H9 (cell line): Measurements from ENCODE around the gene AFG1L. TPM values are rescaled to one million over a fixed set of nuclear protein-coding genes. Genes with fewer than 3 reads are reported as not detected.

Source experiments
- DNase-seq: peaks from one replicate; pipeline ENCODE4 v3.0.0-alpha.2; 2017
- H2AFZ ChIP-seq: one replicate; pipeline ENCODE4 v1.6.1; 2013; ENCODE audit warnings: mild to moderate bottlenecking, low read length, control low read depth, moderate library complexity
- H2AK5ac ChIP-seq: 2 replicates; pipeline ENCODE4 v1.6.1; 2013; ENCODE audit warnings: low read length, control low read depth, mixed read lengths; ENCODE audit not compliant: insufficient read length
- H2BK120ac ChIP-seq: one replicate; pipeline ENCODE4 v1.6.1; 2013; ENCODE audit warnings: low read depth, mild to moderate bottlenecking, low read length, control low read depth, inconsistent platforms; ENCODE audit not compliant: poor library complexity, severe bottlenecking
- H2BK12ac ChIP-seq: 2 replicates; pipeline ENCODE4 v1.6.1; 2013; ENCODE audit warnings: low read length, control low read depth, mixed read lengths, low read depth; ENCODE audit not compliant: insufficient read length
- H2BK15ac ChIP-seq: 2 replicates; pipeline ENCODE4 v1.6.1; 2013; ENCODE audit warnings: low read depth, low read length, control low read depth
- H2BK20ac ChIP-seq: one replicate; pipeline ENCODE4 v1.6.1; 2013; ENCODE audit warnings: low read depth, mild to moderate bottlenecking, low read length, control low read depth, inconsistent platforms; ENCODE audit not compliant: poor library complexity, severe bottlenecking
- H2BK5ac ChIP-seq: 2 replicates; pipeline ENCODE4 v1.6.1; 2013; ENCODE audit warnings: low read length, control low read depth, mixed read lengths; ENCODE audit not compliant: insufficient read length
- H3K14ac ChIP-seq: 2 replicates; pipeline ENCODE4 v1.6.1; 2013; ENCODE audit warnings: low read length, control low read depth; ENCODE audit not compliant: insufficient read depth
- H3K18ac ChIP-seq: 2 replicates; pipeline ENCODE4 v1.6.1; 2013; ENCODE audit warnings: low read depth, mild to moderate bottlenecking, mixed read lengths, low read length, control low read depth; ENCODE audit not compliant: insufficient read length
- H3K23ac ChIP-seq: 2 replicates; pipeline ENCODE4 v1.6.1; 2013; ENCODE audit warnings: low read length, control low read depth, mixed read lengths, low read depth; ENCODE audit not compliant: insufficient read length
- H3K23me2 ChIP-seq: 2 replicates; pipeline ENCODE4 v1.6.1; 2013; ENCODE audit warnings: low read depth, mild to moderate bottlenecking, mixed read lengths, low read length, control low read depth; ENCODE audit not compliant: insufficient read length, poor library complexity, severe bottlenecking
- H3K27ac ChIP-seq: 2 replicates; pipeline ENCODE4 v1.5.1; 2013; ENCODE audit warnings: low read length, control low read depth, mixed read lengths, low read depth; ENCODE audit not compliant: insufficient read length
- H3K27me3 ChIP-seq: 2 replicates; pipeline ENCODE4 v1.6.1; 2013; ENCODE audit warnings: low read length, control low read depth, inconsistent platforms; ENCODE audit not compliant: insufficient read depth
- H3K4ac ChIP-seq: 2 replicates; pipeline ENCODE4 v1.6.1; 2013; ENCODE audit warnings: low read depth, mild to moderate bottlenecking, control low read depth, inconsistent platforms, low read length, moderate library complexity
- H3K4me1 ChIP-seq: 2 replicates; pipeline ENCODE4 v1.6.1; 2013; ENCODE audit warnings: low read length, control low read depth, inconsistent platforms; ENCODE audit not compliant: insufficient read depth
- H3K4me2 ChIP-seq: 2 replicates; pipeline ENCODE4 v1.6.1; 2013; ENCODE audit warnings: low read length, control low read depth, mixed read lengths; ENCODE audit not compliant: insufficient read length, insufficient read depth
- H3K56ac ChIP-seq: 2 replicates; pipeline ENCODE4 v1.6.1; 2013; ENCODE audit warnings: low read depth, mild to moderate bottlenecking, mixed read lengths, low read length, control low read depth; ENCODE audit not compliant: insufficient read length
- H3K79me1 ChIP-seq: 2 replicates; pipeline ENCODE4 v1.6.1; 2013; ENCODE audit warnings: low read depth, mild to moderate bottlenecking, moderate library complexity, low read length, control low read depth, inconsistent platforms; ENCODE audit not compliant: insufficient read depth, poor library complexity, severe bottlenecking
- H3K79me2 ChIP-seq: 2 replicates; pipeline ENCODE4 v1.6.1; 2013; ENCODE audit warnings: low read length, control low read depth, inconsistent platforms; ENCODE audit not compliant: insufficient read depth
- H3K9ac ChIP-seq: 2 replicates; pipeline ENCODE4 v1.6.1; 2013; ENCODE audit warnings: low read length, control low read depth, mixed read lengths; ENCODE audit not compliant: insufficient read length; ENCODE audit errors: extremely low read depth
- H3K9me3 ChIP-seq: one replicate; pipeline ENCODE4 v1.6.1; 2013; ENCODE audit warnings: low read depth, low read length, inconsistent platforms; ENCODE audit not compliant: control insufficient read depth
- H3T11ph ChIP-seq: one replicate; pipeline ENCODE4 v1.6.1; 2013; ENCODE audit warnings: mild to moderate bottlenecking, low read length, control low read depth, inconsistent platforms
- H4K20me1 ChIP-seq: one replicate; pipeline ENCODE4 v1.6.1; 2013; ENCODE audit not compliant: control insufficient read depth, insufficient read length, insufficient read depth
- H4K5ac ChIP-seq: 2 replicates; pipeline ENCODE4 v1.6.1; 2013; ENCODE audit warnings: low read depth, mild to moderate bottlenecking, mixed read lengths, low read length, control low read depth; ENCODE audit not compliant: insufficient read length
- H4K8ac ChIP-seq: replicated peaks from 2 replicates; pipeline ENCODE4 v1.6.1; 2013; ENCODE audit warnings: low read length, control low read depth, mixed read lengths, low read depth; ENCODE audit not compliant: insufficient read length
- H4K91ac ChIP-seq: 2 replicates; pipeline ENCODE4 v1.6.1; 2013; ENCODE audit warnings: low read depth, mild to moderate bottlenecking, moderate library complexity, mixed read lengths, low read length, control low read depth; ENCODE audit not compliant: insufficient read length
- H3K27ac Mint-ChIP-seq, 3 experiments: 2 replicates in 2 of 3; 3 replicates in 1 of 3; pipeline ENCODE4 v1.8.0; 2020 to 2021; ENCODE audit warnings: mixed read lengths in 3 of 3, mild to moderate bottlenecking in 1 of 3, moderate library complexity in 1 of 3
- H3K27me3 Mint-ChIP-seq: 2 replicates; pipeline ENCODE4 v1.8.0; 2021; ENCODE audit warnings: low read depth, mild to moderate bottlenecking, moderate library complexity, mixed read lengths
- H3K36me3 Mint-ChIP-seq, 3 experiments: 2 replicates in 2 of 3; 3 replicates in 1 of 3; pipeline ENCODE4 v1.8.0; 2020 to 2021; ENCODE audit warnings: low read depth in 3 of 3, mixed read lengths in 3 of 3; ENCODE audit not compliant: insufficient read depth in 1 of 3
- H3K4me1 Mint-ChIP-seq, 2 experiments: 2 replicates each; pipeline ENCODE4 v1.8.0; 2020; ENCODE audit warnings: mixed read lengths in 2 of 2
- H3K4me3 Mint-ChIP-seq, 2 experiments: 2 replicates in 1 of 2; 3 replicates in 1 of 2; pipeline ENCODE4 v1.8.0; 2020 to 2021; ENCODE audit warnings: mild to moderate bottlenecking in 2 of 2, mixed read lengths in 2 of 2, moderate library complexity in 1 of 2
- H3K9me3 Mint-ChIP-seq, 2 experiments: 2 replicates in 1 of 2; 3 replicates in 1 of 2; pipeline ENCODE4 v1.8.0; 2020; ENCODE audit warnings: mild to moderate bottlenecking in 2 of 2, mixed read lengths in 2 of 2, moderate library complexity in 1 of 2
- WGBS: extraction: QIAGEN DNeasy Blood & Tissue Kit; methylation state at CpG from one replicate; pipeline ENCODE4 v1.1.7; 2013; ENCODE audit warnings: missing lambda C conversion rate, low lambda C conversion rate, mixed read lengths; ENCODE audit not compliant: insufficient read length; ENCODE audit errors: extremely low coverage; 5-methylcytosine and 5-hydroxymethylcytosine counted together
- total RNA-seq: library from RNA; stranded (reverse); gene quantifications from 2 replicates; pipeline ENCODE4 v1.2.1, GENCODE V29; 2021
- TF ChIP-seq, protein P1 (sequence below): fragments of 200-600 bp; sonication (generic); conservative IDR thresholded peaks from 3 replicates; pipeline ENCODE4 v1.8.0; 2021; ENCODE audit warnings: antibody characterized with exemption, mild to moderate bottlenecking

Gene AFG1L
- total RNA-seq, 1 experiment from 2014 or later: 4.7 TPM

- Histone ChIP-seq H4K20me1 (no peaks in the 10 kb centered on the region), H3K18ac (no peak overlapping the region), H3K4ac (no peak overlapping the region), H2BK5ac (no peak overlapping the region), H4K8ac (no peak overlapping the region), H3K27ac (no peak overlapping the region), H3K4me2 (no peak overlapping the region), H3K4me1 (no peaks in the 10 kb centered on the region), H3K79me2 (no peaks in the 10 kb centered on the region), H3K9me3 (no peaks in the 10 kb centered on the region), H3K23ac (no peak overlapping the region), H4K5ac (no peak overlapping the region), H2BK20ac (no peak overlapping the region), H3K79me1 (no peaks in the 10 kb centered on the region), H3K23me2 (no peaks in the 10 kb centered on the region), H3K9ac (no peak overlapping the region), H2AK5ac (no peak overlapping the region), H3K27me3 (no peaks in the 10 kb centered on the region), H2BK120ac (no peak overlapping the region), H2AFZ (no peak overlapping the region), H3T11ph (no peak overlapping the region), H2BK15ac (no peak overlapping the region), H4K91ac (no peak overlapping the region), H3K56ac (no peak overlapping the region), H3K14ac (no peak overlapping the region), H2BK12ac (no peak overlapping the region)
- no peaks in the 10 kb centered on the region for H3K4me1 Mint-ChIP-seq
- peaks cover 0 to 15% (median 10%) of the 10 kb centered on the region in 3 experiments; a peak in 3 of 7 replicates for H3K36me3 Mint-ChIP-seq
- H3K9me3 Mint-ChIP-seq: no peaks in the 10 kb centered on the region
- no CpG with 5 or more reads among the region's 2 CpGs for WGBS
- no peaks in the 10 kb centered on the region for H3K27me3 Mint-ChIP-seq
- TF ChIP-seq, protein P1, sequence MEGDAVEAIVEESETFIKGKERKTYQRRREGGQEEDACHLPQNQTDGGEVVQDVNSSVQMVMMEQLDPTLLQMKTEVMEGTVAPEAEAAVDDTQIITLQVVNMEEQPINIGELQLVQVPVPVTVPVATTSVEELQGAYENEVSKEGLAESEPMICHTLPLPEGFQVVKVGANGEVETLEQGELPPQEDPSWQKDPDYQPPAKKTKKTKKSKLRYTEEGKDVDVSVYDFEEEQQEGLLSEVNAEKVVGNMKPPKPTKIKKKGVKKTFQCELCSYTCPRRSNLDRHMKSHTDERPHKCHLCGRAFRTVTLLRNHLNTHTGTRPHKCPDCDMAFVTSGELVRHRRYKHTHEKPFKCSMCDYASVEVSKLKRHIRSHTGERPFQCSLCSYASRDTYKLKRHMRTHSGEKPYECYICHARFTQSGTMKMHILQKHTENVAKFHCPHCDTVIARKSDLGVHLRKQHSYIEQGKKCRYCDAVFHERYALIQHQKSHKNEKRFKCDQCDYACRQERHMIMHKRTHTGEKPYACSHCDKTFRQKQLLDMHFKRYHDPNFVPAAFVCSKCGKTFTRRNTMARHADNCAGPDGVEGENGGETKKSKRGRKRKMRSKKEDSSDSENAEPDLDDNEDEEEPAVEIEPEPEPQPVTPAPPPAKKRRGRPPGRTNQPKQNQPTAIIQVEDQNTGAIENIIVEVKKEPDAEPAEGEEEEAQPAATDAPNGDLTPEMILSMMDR: no peak
- no peak for DNase-seq
- H3K27ac Mint-ChIP-seq: no peak overlapping the region
- H3K4me3 Mint-ChIP-seq: no peak overlapping the region
Observed at GRCh38 chr6:108330806-108331205, 36.0 kb downstream of the AFG1L start.
